K562 (cell line): ENCODE results near the gene NXPH4. TPM values are rescaled to one million over a fixed set of nuclear protein-coding genes. Genes with fewer than 3 reads are reported as not detected.
A peak's percentile ranks its signal among the peaks of the same experiment; 100 is the strongest.

ENCODE experiments used
- ATAC-seq: fragments of 200-7000 bp; cut with Tn5 transposase; 3 replicates; pipeline ENCODE4 v1.9.1; 2020; ENCODE audit warnings: moderate library complexity
- BruUV-seq: library from RNA; stranded (reverse); fragments of 400-500 nt; replicated peaks from 2 replicates; lab custom pipeline; 2021; lab: Mats Ljungman, UMichigan
- CTCF ChIA-PET: fragments of 300-600 bp; formaldehyde crosslinking; extraction: SDS; loops from one replicate; lab custom pipeline; 2021; ENCODE audit warnings: low intra/inter-chr PET ratio; lab: Yijun Ruan, JAX
- POLR2A ChIA-PET: fragments of 300-600, 350-650 bp; sonication (Branson Sonifier 250); formaldehyde crosslinking; extraction: SDS; loops from one replicate; lab custom pipeline; 2021; ENCODE audit warnings: antibody characterized with exemption, inconsistent platforms; lab: Yijun Ruan, JAX
- DNase-seq, 4 experiments: peaks; one replicate each; pipeline versions ENCODE4 v3.0.0 to v3.0.0-alpha.2; 2011 to 2018; ENCODE audit warnings: low spot score in 3 of 4, mixed read lengths in 3 of 4; ENCODE audit errors: extremely low read depth in 1 of 4
- FAIRE-seq: peaks from 2 replicates; lab custom pipeline; 2011; peaks lifted over from hg19 to GRCh38; lab: Jason Lieb, UNC
- H2AFZ ChIP-seq: 2 replicates; pipeline ENCODE4 v1.6.0; 2011; ENCODE audit warnings: low read depth, low read length, control low read depth, inconsistent platforms
- H3K27ac ChIP-seq: fragments of 200-600 bp; 3 replicates; pipeline ENCODE4 v1.8.0; 2011; ENCODE audit warnings: low read depth, mild to moderate bottlenecking, control low read depth, inconsistent platforms, low read length, moderate library complexity, mixed read lengths; ENCODE audit errors: extremely low read depth
- H3K27me3 ChIP-seq, 2 experiments: fragments of 300-600 bp in 1 of 2; 2 replicates in 1 of 2; 3 replicates in 1 of 2; pipeline versions ENCODE4 v1.6.0 to v1.8.0; 2011; ENCODE audit warnings: inconsistent platforms in 2 of 2, low read length in 2 of 2, mild to moderate bottlenecking in 1 of 2, mixed read lengths in 1 of 2, moderate library complexity in 1 of 2; ENCODE audit not compliant: control insufficient read depth in 2 of 2, insufficient read depth in 2 of 2
- H3K36me3 ChIP-seq: fragments of 300-600 bp; 3 replicates; pipeline ENCODE4 v1.8.0; 2011; ENCODE audit warnings: mild to moderate bottlenecking, low read length, inconsistent platforms; ENCODE audit not compliant: control insufficient read depth, insufficient read depth
- H3K4me1 ChIP-seq, 2 experiments: fragments of 200-600 bp in 1 of 2; replicated peaks in 1 of 2; 2 replicates in 1 of 2; 3 replicates in 1 of 2; pipeline versions ENCODE4 v1.5.1 to v1.8.0; 2011; ENCODE audit warnings: inconsistent platforms in 2 of 2, low read length in 2 of 2, mild to moderate bottlenecking in 1 of 2, mixed read lengths in 1 of 2, moderate library complexity in 1 of 2; ENCODE audit not compliant: control insufficient read depth in 2 of 2, insufficient read depth in 2 of 2
- H3K4me2 ChIP-seq: 2 replicates; pipeline ENCODE4 v1.6.1; 2011; ENCODE audit warnings: low read length, control low read depth, inconsistent platforms, mixed read lengths; ENCODE audit not compliant: insufficient read depth
- H3K4me3 ChIP-seq: fragments of 200-600 bp; sonication (generic), shearing (Covaris generic); 2 replicates; pipeline ENCODE4 v1.5.1; 2016; ENCODE audit warnings: control low read depth, inconsistent platforms
- H3K79me2 ChIP-seq: fragments of 200-600 bp; 3 replicates; pipeline ENCODE4 v1.8.0; 2011; ENCODE audit warnings: low read length, inconsistent platforms; ENCODE audit not compliant: control insufficient read depth, insufficient read depth
- H3K9ac ChIP-seq, 2 experiments: 2 replicates each; pipeline versions ENCODE4 v1.6.0 to v1.6.1; 2011; ENCODE audit warnings: low read depth in 2 of 2, low read length in 2 of 2, control low read depth in 1 of 2, inconsistent platforms in 1 of 2, mild to moderate bottlenecking in 1 of 2, mixed read lengths in 1 of 2; ENCODE audit not compliant: insufficient read depth in 1 of 2
- H3K9me1 ChIP-seq: one replicate; pipeline ENCODE4 v1.6.0; 2011; ENCODE audit warnings: inconsistent platforms, mild to moderate bottlenecking, low read length, moderate library complexity; ENCODE audit not compliant: control insufficient read depth, insufficient read depth
- H3K9me3 ChIP-seq: replicated peaks from 2 replicates; pipeline ENCODE4 v1.5.1; 2011; ENCODE audit warnings: low read depth, low read length, inconsistent platforms; ENCODE audit not compliant: control insufficient read depth, insufficient read depth
- H4K20me1 ChIP-seq: replicated peaks from 2 replicates; pipeline ENCODE4 v1.6.1; 2011; ENCODE audit warnings: low read length, inconsistent platforms, mixed read lengths; ENCODE audit not compliant: control insufficient read depth, insufficient read depth
- ARID3A ChIP-seq: IDR thresholded peaks from 2 replicates; pipeline ENCODE4 v1.6.1; 2012; ENCODE audit warnings: low read depth, low read length, improper control_type of control experiment, borderline replicate concordance
- CAMTA2 ChIP-seq: fragments of 250-450 bp; sonication (Bioruptor Pico); conservative IDR thresholded peaks from 2 replicates; pipeline ENCODE4 v1.5.1; 2022
- CBFA2T3 ChIP-seq: fragments of 450-650 bp; IDR thresholded peaks from 2 replicates; pipeline ENCODE4 v1.6.1; 2017
- CBX1 ChIP-seq: sonication (generic); IDR thresholded peaks from 2 replicates; pipeline ENCODE4 v1.6.1; 2016; ENCODE audit warnings: antibody characterized with exemption, low read depth, mild to moderate bottlenecking
- DACH1 ChIP-seq: fragments of 450-650 bp; IDR thresholded peaks from 2 replicates; pipeline ENCODE4 v1.6.1; 2018; ENCODE audit not compliant: partially characterized antibody
- E2F3 ChIP-seq: fragments of 250-450 bp; sonication (Bioruptor Pico); IDR thresholded peaks from 2 replicates; pipeline ENCODE4 v1.4.0; 2020; ENCODE audit warnings: mild to moderate bottlenecking
- FOSL1 ChIP-seq: fragments of 200-800 bp; sonication (Bioruptor generic); conservative IDR thresholded peaks from 2 replicates; pipeline ENCODE4 v1.6.1; 2016; ENCODE audit warnings: missing genetic modification characterization, missing compliant biosample characterization
- KDM1A ChIP-seq, 2 experiments: fragments of 450-650 bp; IDR thresholded peaks; 2 replicates each; pipeline ENCODE4 v1.6.1; 2016; ENCODE audit warnings: mild to moderate bottlenecking in 2 of 2
- MCM2 ChIP-seq: fragments of 450-650 bp; IDR thresholded peaks from 2 replicates; pipeline ENCODE4 v1.6.1; 2017; ENCODE audit warnings: low read depth, mild to moderate bottlenecking
- NR3C1 ChIP-seq: sonication (generic); formaldehyde crosslinking; IDR thresholded peaks from 2 replicates; pipeline ENCODE4 v1.8.1; 2022; ENCODE audit warnings: missing genetic modification reagents
- NUFIP1 ChIP-seq: fragments of 450-650 bp; IDR thresholded peaks from 2 replicates; pipeline ENCODE4 v1.6.1; 2018; ENCODE audit not compliant: partially characterized antibody
- POLR2A ChIP-seq: fragments of 450-650 bp; conservative IDR thresholded peaks from 2 replicates; pipeline ENCODE4 v1.6.1; 2016
- POLR2B ChIP-seq: fragments of 450-650 bp; IDR thresholded peaks from 2 replicates; pipeline ENCODE4 v1.6.1; 2018; ENCODE audit warnings: low read depth; ENCODE audit not compliant: partially characterized antibody
- RFX7 ChIP-seq: fragments of 250-450 bp; sonication (Bioruptor Pico); IDR thresholded peaks from 2 replicates; pipeline ENCODE4 v1.5.1; 2021; ENCODE audit warnings: mild to moderate bottlenecking
- SPI1 ChIP-seq: IDR thresholded peaks from 2 replicates; pipeline ENCODE4 v1.6.1; 2011; ENCODE audit warnings: low read depth, low read length, control low read depth, borderline replicate concordance
- SREBF1 ChIP-seq: fragments of 150-350 bp; IDR thresholded peaks from 2 replicates; pipeline ENCODE4 v1.6.1; 2014; ENCODE audit warnings: antibody characterized with exemption, low read depth, low read length, borderline replicate concordance
- SUPT5H ChIP-seq: fragments of 450-650 bp; IDR thresholded peaks from 2 replicates; pipeline ENCODE4 v1.6.1; 2016
- TCFL5 ChIP-seq: fragments of 250-450 bp; sonication (Bioruptor Pico); conservative IDR thresholded peaks from 2 replicates; pipeline ENCODE4 v1.6.1; 2021; ENCODE audit warnings: mild to moderate bottlenecking, moderate library complexity, matching md5 sums
- ZNF444 ChIP-seq: fragments of 250-450 bp; sonication (Bioruptor Pico); IDR thresholded peaks from 2 replicates; pipeline ENCODE4 v1.4.0; 2020; ENCODE audit warnings: mild to moderate bottlenecking, moderate library complexity
- ZNF57 ChIP-seq: fragments of 450-650 bp; formaldehyde crosslinking; IDR thresholded peaks from 2 replicates; pipeline ENCODE4 v1.4.0; 2020; ENCODE audit warnings: mild to moderate bottlenecking, moderate library complexity
- WGBS: fragments of 100-300 bp; shearing (Covaris generic); methylation state at CpG from one replicate; pipeline ENCODE4 v1.1.6; 2016; ENCODE audit warnings: low coverage, mixed read lengths; ENCODE audit not compliant: insufficient coverage; ENCODE audit errors: missing lambda C conversion rate; 5-methylcytosine and 5-hydroxymethylcytosine counted together
- in situ Hi-C: fragments of 300-500 bp; cut with MboI; formaldehyde crosslinking; loops from 4 replicates; pipeline ENCODE4 v1.15.0; 2018; ENCODE audit warnings: inconsistent platforms, mixed read lengths
- intact Hi-C: fragments of 100-400 bp; cut with micrococcal nuclease; formaldehyde crosslinking; loops from 2 replicates; pipeline ENCODE4 v1.14.2; 2022
- polyA plus RNA-seq, 8 experiments: library from polyadenylated mRNA; depleted of rRNA in 4 of 8; stranded (reverse) in 5 of 8; unstranded in 3 of 8; fragments of >200 nt; fragmentation: Nextera tagmentation in 2 of 8; fragmentation: Illumina TruSeq in 1 of 8; extraction: Ambion mirVana in 2 of 8; extraction: Trizol in 1 of 8; gene quantifications; 2 replicates each; pipeline versions ENCODE4 v1.2.1 to v1.2.3, GENCODE V29; 2011 to 2014; ENCODE audit warnings: inconsistent platforms in 1 of 8, missing spikeins in 1 of 8
- total RNA-seq, 7 experiments: library from RNA; depleted of rRNA in 6 of 7; stranded (reverse); fragments of >200 nt in 6 of 7; fragmentation: Illumina TruSeq in 2 of 7; extraction: Trizol in 2 of 7; gene quantifications; 2 replicates each; pipeline versions ENCODE4 v1.2.1 to v1.2.3, GENCODE V29; 2011 to 2021; ENCODE audit warnings: low replicate concordance in 1 of 7

The NXPH4 gene
- total and polyA plus RNA-seq, 9 of the 15 experiments (the other 6 are each of a cell fraction or from before 2014, with no cell fraction given): 0.49 to 2.7 (median 1.1) TPM; not detected in 4

DNA sequence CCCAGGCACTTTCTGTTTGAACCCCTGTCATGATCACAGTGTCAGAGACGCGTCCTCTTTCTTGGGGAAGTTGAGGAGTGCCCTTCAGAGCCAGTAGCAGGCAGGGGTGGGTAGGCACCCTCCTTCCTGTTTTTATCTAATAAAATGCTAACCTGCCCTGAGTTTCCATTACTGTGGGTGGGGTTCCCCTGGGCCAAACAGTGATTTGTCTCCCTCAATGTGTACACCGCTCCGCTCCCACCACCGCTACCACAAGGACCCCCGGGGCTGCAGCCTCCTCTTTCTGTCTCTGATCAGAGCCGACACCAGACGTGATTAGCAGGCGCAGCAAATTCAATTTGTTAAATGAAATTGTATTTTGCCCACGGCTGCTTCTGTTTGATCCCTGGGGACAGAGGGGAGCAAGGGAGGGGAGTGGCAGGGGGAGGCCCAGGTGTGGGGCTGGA lies 18.0 kb downstream of the NXPH4 start (continued):
- no peak for TF ChIP-seq SPI1
- TF ChIP-seq SUPT5H: no peak
- TF ChIP-seq CBFA2T3: no peak
- TF ChIP-seq RFX7 (CRISPR knock-in tag): no peak
- no peak for TF ChIP-seq KDM1A (IDR thresholded peaks at IDR 0.05)
- TF ChIP-seq FOSL1: no peak
- no peak for TF ChIP-seq ZNF444
- TF ChIP-seq SREBF1: no peak
- no peak for TF ChIP-seq NUFIP1
- no peak for TF ChIP-seq TCFL5 (CRISPR knock-in tag)

GRCh38 chr12:57235017-57235727 lies 18.6 kb downstream of the NXPH4 start:
- Histone ChIP-seq H3K9ac (peak overlapping the region in 1 of 2 experiments; percentile 79; a peak in 2 of 4 replicates), H3K4me2 (no peak overlapping the region; the same call in 1 of the 2 replicates), H3K4me1 (peaks cover 45 to 82% of the 10 kb centered on the region in 2 experiments), H4K20me1 (peaks cover 17% of the 10 kb centered on the region), H2AFZ (no peak overlapping the region), H3K79me2 (peaks cover 18% of the 10 kb centered on the region), H3K27ac (no peak overlapping the region), H3K36me3 (peaks cover 53% of the 10 kb centered on the region; the same call in 2 of the 3 replicates), H3K9me3 (no peaks in the 10 kb centered on the region), H3K9me1 (peaks cover 9% of the 10 kb centered on the region), H3K27me3 (peaks cover 0 to 4% of the 10 kb centered on the region in 2 experiments; a peak in 1 of 5 replicates), H3K4me3 (no peak overlapping the region)
- no TSS peak for BruUV-seq
- ATAC-seq: peak; percentile 52
- in situ Hi-C loops: no loop called here
- intact Hi-C loops: no loop called here
- DNase-seq: peak; percentile 69 to 81 (median 74)
- peak; percentile 64 for FAIRE-seq
- 46% methylated on average over 13 of the region's 26 CpGs for WGBS
- CTCF ChIA-PET: interaction anchor here (0.7 to 6.6 kb wide), 2 partner anchors 22 to 1197 kb away, joined by 6 to 186 read pairs; partner anchors contain the start of gene NXPH4
- POLR2A ChIA-PET: interaction anchor here (0.6 to 1.1 kb wide), 2 partner anchors 12 to 21 kb away, joined by 3 read pairs; no protein-coding TSS in a partner anchor
- peak; percentile 41; the same call in 1 of the 2 replicates for TF ChIP-seq POLR2A
- 0 out of 2 replicates have a peak, but pooled peaks have one; percentile 30 for TF ChIP-seq E2F3 (CRISPR knock-in tag)
- TF ChIP-seq ARID3A: no peak
- TF ChIP-seq DACH1: no peak
- peak; percentile 59; the same call in 1 of the 2 replicates for TF ChIP-seq CBX1
- 0 out of 2 replicates have a peak, but pooled peaks have one; percentile 58 for TF ChIP-seq ZNF57
- no peak for TF ChIP-seq SREBF1
- TF ChIP-seq MCM2: no peak
- TF ChIP-seq SUPT5H: peak; percentile 50
- TF ChIP-seq NR3C1 (CRISPR knock-in tag): no peak
- TF ChIP-seq CAMTA2 (CRISPR knock-in tag): no peak
- TF ChIP-seq POLR2B: peak; percentile 36
